ENCODE results near the gene OSBPL7.

- no peak for TF ChIP-seq CTCF (IDR thresholded peaks at IDR 0.05)
- no peak for TF ChIP-seq POLR2A (IDR thresholded peaks at IDR 0.05)
Observed at GRCh38 chr17:47830396-47831002, 8.9 kb upstream of the OSBPL7 start.
